HEK293 (cell line): ENCODE results near the gene ASIC1.

Source experiments
- CTCF ChIA-PET: fragments of 350-600 bp; formaldehyde crosslinking; extraction: SDS; loops from one replicate; lab custom pipeline; 2021; ENCODE audit warnings: antibody characterized with exemption; lab: Yijun Ruan, JAX
- POLR2A ChIA-PET: fragments of 300-600 bp; formaldehyde crosslinking; extraction: SDS; loops from one replicate; lab custom pipeline; 2020; ENCODE audit warnings: antibody characterized with exemption, inconsistent platforms; lab: Yijun Ruan, JAX
- H3K27ac ChIP-seq: fragments of 200-500 bp; sonication (Bioruptor generic); 2 replicates; pipeline ENCODE4 v1.5.1; 2014; ENCODE audit warnings: low read depth, low read length, control low read depth, inconsistent platforms; ENCODE audit errors: extremely low read depth
- H3K36me3 ChIP-seq, 2 experiments: fragments of 200-500 bp in 1 of 2; sonication (Bioruptor generic) in 1 of 2; 1 replicate in 1 of 2; 2 replicates in 1 of 2; pipeline ENCODE4 v1.5.1; 2014 to 2017; ENCODE audit warnings: inconsistent platforms in 2 of 2, low read length in 2 of 2; ENCODE audit not compliant: control insufficient read depth in 2 of 2, insufficient read depth in 1 of 2
- H3K4me1 ChIP-seq: fragments of 200-500 bp; sonication (Bioruptor generic); 2 replicates; pipeline ENCODE4 v1.5.1; 2014; ENCODE audit warnings: mild to moderate bottlenecking, low read length, inconsistent platforms; ENCODE audit not compliant: control insufficient read depth, insufficient read depth
- H3K4me3 ChIP-seq: 2 replicates; pipeline ENCODE4 v1.5.1; 2011; ENCODE audit warnings: low read depth, mild to moderate bottlenecking, control low read depth, low read length, moderate library complexity
- H3K9me3 ChIP-seq: fragments of 200-500 bp; sonication (Bioruptor generic); 2 replicates; pipeline ENCODE4 v1.5.1; 2014; ENCODE audit warnings: low read depth, low read length, inconsistent platforms; ENCODE audit not compliant: control insufficient read depth, insufficient read depth
- MEIS1 ChIP-seq: sonication (generic); formaldehyde crosslinking; IDR thresholded peaks from 2 replicates; pipeline ENCODE4 v1.8.1; 2022; ENCODE audit warnings: missing genetic modification reagents, mild to moderate bottlenecking, borderline replicate concordance
- PRDM10 ChIP-seq: fragments of 450-650 bp; formaldehyde crosslinking; IDR thresholded peaks from 2 replicates; pipeline ENCODE4 v1.5.1; 2016; ENCODE audit warnings: missing biosample characterization, missing genetic modification characterization
- RBAK ChIP-seq: fragments of 450-650 bp; formaldehyde crosslinking; IDR thresholded peaks from 2 replicates; pipeline ENCODE4 v1.5.1; 2016; ENCODE audit warnings: missing biosample characterization, missing genetic modification characterization
- SCRT1 ChIP-seq: fragments of 450-650 bp; formaldehyde crosslinking; IDR thresholded peaks from 2 replicates; pipeline ENCODE4 v1.5.1; 2016; ENCODE audit warnings: missing biosample characterization, missing genetic modification characterization, borderline replicate concordance
- SCRT2 ChIP-seq: fragments of 450-650 bp; formaldehyde crosslinking; IDR thresholded peaks from 2 replicates; pipeline ENCODE4 v1.5.1; 2016; ENCODE audit warnings: missing biosample characterization, missing genetic modification characterization
- SP2 ChIP-seq: fragments of 450-650 bp; formaldehyde crosslinking; IDR thresholded peaks from 2 replicates; pipeline ENCODE4 v1.5.1; 2016; ENCODE audit warnings: missing biosample characterization, missing genetic modification characterization
- ZBTB11 ChIP-seq: fragments of 450-650 bp; formaldehyde crosslinking; conservative IDR thresholded peaks from 2 replicates; pipeline ENCODE4 v1.5.1; 2016; ENCODE audit warnings: low read depth, missing biosample characterization, missing genetic modification characterization
- ZBTB48 ChIP-seq: fragments of 450-650 bp; formaldehyde crosslinking; IDR thresholded peaks from 2 replicates; pipeline ENCODE4 v1.5.1; 2016; ENCODE audit warnings: missing biosample characterization, missing genetic modification characterization
- ZFP41 ChIP-seq: fragments of 450-650 bp; formaldehyde crosslinking; IDR thresholded peaks from 2 replicates; pipeline ENCODE4 v1.5.1; 2016; ENCODE audit warnings: missing biosample characterization, missing genetic modification characterization, borderline replicate concordance
- ZNF169 ChIP-seq: fragments of 450-650 bp; formaldehyde crosslinking; IDR thresholded peaks from 2 replicates; pipeline ENCODE4 v1.5.1; 2016; ENCODE audit warnings: missing biosample characterization, missing genetic modification characterization
- ZNF175 ChIP-seq: fragments of 450-650 bp; formaldehyde crosslinking; IDR thresholded peaks from 2 replicates; pipeline ENCODE4 v1.5.1; 2016; ENCODE audit warnings: missing biosample characterization, missing genetic modification characterization
- ZNF311 ChIP-seq: fragments of 450-650 bp; formaldehyde crosslinking; IDR thresholded peaks from 2 replicates; pipeline ENCODE4 v1.5.1; 2017; ENCODE audit warnings: missing biosample characterization, missing genetic modification characterization, borderline replicate concordance
- ZNF510 ChIP-seq: fragments of 450-650 bp; formaldehyde crosslinking; IDR thresholded peaks from 2 replicates; pipeline ENCODE4 v1.5.1; 2018; ENCODE audit warnings: mild to moderate bottlenecking, missing genetic modification characterization, missing biosample characterization; ENCODE audit not compliant: insufficient replicate concordance
- ZNF521 ChIP-seq: fragments of 450-650 bp; formaldehyde crosslinking; IDR thresholded peaks from 2 replicates; pipeline ENCODE4 v1.5.1; 2017; ENCODE audit warnings: missing biosample characterization, mild to moderate bottlenecking, missing genetic modification characterization
- ZNF530 ChIP-seq: fragments of 450-650 bp; formaldehyde crosslinking; IDR thresholded peaks from 2 replicates; pipeline ENCODE4 v1.5.1; 2016; ENCODE audit warnings: low read depth, missing biosample characterization, missing genetic modification characterization
- ZNF549 ChIP-seq: fragments of 450-650 bp; IDR thresholded peaks from 2 replicates; pipeline ENCODE4 v1.5.1; 2018; ENCODE audit warnings: missing biosample characterization, missing genetic modification characterization, mild to moderate bottlenecking, inconsistent platforms, moderate library complexity
- ZNF660 ChIP-seq: fragments of 450-650 bp; IDR thresholded peaks from 2 replicates; pipeline ENCODE4 v1.5.1; 2018; ENCODE audit warnings: missing biosample characterization, mild to moderate bottlenecking, missing genetic modification characterization

ASIC1 gene

DNA sequence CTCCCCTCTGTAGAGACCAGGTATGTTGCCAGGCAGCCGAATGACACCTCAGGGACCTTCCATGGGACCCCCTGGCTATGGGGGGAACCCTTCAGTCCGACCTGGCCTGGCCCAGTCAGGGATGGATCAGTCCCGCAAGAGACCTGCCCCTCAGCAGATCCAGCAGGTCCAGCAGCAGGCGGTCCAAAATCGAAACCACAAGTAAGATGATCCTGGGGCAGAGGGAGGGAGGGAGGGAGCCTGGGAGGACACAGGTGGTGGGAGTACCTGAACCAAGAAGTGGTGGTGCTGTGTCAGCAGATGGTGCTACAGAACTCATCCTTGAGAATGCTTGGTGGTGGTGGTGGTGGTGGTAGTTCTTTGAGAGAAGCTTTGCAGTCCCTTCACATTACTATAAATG lies 28.8 kb downstream of the ASIC1 start:
- ChIA-PET CTCF (interaction anchor here (0.6 to 2.6 kb wide), 5 partner anchors 9 to 442 kb away, joined by 3 to 34 read pairs (median 5); partner anchors contain the start of gene COX14), POLR2A (interaction anchor here (0.6 to 2.9 kb wide), 4 partner anchors 10 to 1066 kb away, joined by 3 to 68 read pairs (median 7); partner anchors contain the start of gene COX14)
- H3K9me3 ChIP-seq = no peaks in the 10 kb centered on the region
- TF ChIP-seq ZNF521 (tag by site-specific recombination) (no peak), ZNF660 (tag by site-specific recombination) (no peak), SCRT1 (tag by site-specific recombination) (no peak), SP2 (tag by site-specific recombination) (no peak), RBAK (tag by site-specific recombination) (no peak), ZNF510 (tag by site-specific recombination) (no peak), ZFP41 (no peak), ZNF169 (tag by site-specific recombination) (no peak), SCRT2 (tag by site-specific recombination) (peak; percentile 38; the same call in 1 of the 2 replicates), PRDM10 (tag by site-specific recombination) (peak; percentile 37; the same call in 1 of the 2 replicates), ZNF530 (tag by site-specific recombination) (no peak)
- H3K36me3 ChIP-seq = peaks cover 35 to 50% of the 10 kb centered on the region in 2 experiments
- peak overlapping the region; percentile 60 for H3K27ac ChIP-seq
- no peaks in the 10 kb centered on the region for H3K4me1 ChIP-seq
- H3K4me3 ChIP-seq = peak overlapping the region; percentile 75

- no peak for TF ChIP-seq ZBTB48
- TF ChIP-seq ZNF311 = no peak
- TF ChIP-seq MEIS1 (CRISPR knock-in tag) = no peak
- no peak for TF ChIP-seq ZNF549 (tag by site-specific recombination)
- TF ChIP-seq ZNF175 = no peak
- no peak for TF ChIP-seq ZBTB11 (tag by site-specific recombination)
- TF ChIP-seq, all 188 proteins: peak for 0
- Histone ChIP-seq H3K4me1 (no peaks in the 10 kb centered on the region), H3K36me3 (peaks cover 46 to 59% of the 10 kb centered on the region in 2 experiments), H3K4me3 (no peak overlapping the region), H3K9me3 (no peaks in the 10 kb centered on the region), H3K27ac (no peak overlapping the region)
- ChIA-PET CTCF (interaction anchor here (0.6 to 3.3 kb wide), 11 partner anchors 10 to 1220 kb away, joined by 3 to 24 read pairs (median 7); partner anchors contain the start of gene GPD1), POLR2A (interaction anchor here (1.0 to 1.2 kb wide), 2 partner anchors 9 to 25 kb away, joined by 3 to 4 read pairs; partner anchors contain the start of gene COX14)
These were observed 29.8 kb downstream of the ASIC1 start for GRCh38 chr12:50087151-50087550.
